ENCODE data around the gene TGFBR3.

Gene TGFBR3

DNA sequence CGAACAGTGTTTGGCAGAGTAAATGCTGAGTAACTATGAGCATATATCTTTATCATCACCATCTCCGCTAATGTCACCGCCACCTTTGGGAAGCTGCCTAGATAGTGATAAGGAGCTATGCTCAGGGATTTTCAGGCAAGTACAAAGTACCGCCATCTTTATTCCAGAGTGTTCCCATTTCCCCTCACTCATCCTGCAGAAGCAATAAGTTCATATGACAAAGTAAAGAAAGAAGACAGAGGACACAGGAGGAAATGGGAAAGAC lies 89.6 kb downstream of the TGFBR3 start:
- no peak for DNase-seq

DNA sequence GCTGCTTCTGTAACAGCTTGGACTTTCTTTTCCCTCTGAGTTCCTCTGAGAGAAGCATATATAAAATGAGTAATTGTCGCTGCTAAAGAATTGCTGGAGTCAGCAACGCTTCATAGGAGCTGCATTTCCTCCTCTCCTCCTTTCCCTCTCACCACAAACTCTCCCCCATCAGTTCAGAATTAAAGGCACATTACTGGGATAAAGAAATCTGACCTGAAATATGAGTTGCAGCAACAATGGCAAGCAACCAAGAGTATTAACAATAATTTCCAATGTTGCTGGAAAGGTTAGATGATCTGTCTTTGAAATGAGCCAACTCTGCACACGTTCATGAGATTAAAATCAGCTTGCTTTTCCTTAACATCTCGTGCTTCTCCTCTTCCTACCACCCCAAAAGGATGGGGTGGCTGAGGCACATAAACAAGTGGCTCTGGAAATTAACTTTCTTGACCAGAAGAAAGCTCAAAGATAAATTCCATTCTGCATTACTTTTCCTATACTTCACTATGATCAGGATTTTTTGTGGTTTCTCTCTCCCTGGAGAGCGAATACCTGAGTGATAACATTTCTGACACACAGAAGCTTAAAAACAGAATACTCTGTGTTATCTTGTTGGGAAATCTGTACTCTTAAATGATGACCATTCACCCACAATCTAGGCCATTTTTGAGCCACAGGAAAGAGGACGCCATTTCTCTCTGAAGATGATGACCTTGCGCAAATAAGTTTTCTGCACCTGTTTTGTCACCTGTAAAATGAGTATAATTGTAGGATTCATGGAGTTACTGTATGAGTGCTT lies 90.2 kb downstream of the TGFBR3 start:
- DNase-seq: no peak

DNA sequence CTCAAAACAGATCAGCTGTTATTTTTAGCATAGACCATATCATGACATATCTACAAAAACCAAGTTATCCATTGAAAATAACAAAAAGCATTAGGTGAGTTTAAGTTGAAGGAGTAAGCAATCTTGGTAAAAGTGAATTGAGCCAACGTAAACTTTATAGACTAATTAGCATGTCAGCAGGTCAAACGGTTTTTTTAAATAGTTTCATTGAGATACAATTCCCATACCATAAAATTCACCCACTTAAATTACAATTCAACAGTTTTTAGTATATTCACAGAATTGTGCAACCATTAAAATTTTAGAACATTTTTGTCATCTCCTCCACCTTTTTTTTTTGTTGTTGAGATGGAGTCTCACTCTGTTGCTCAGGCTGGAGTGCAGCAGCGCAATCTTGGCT lies 92.1 kb downstream of the TGFBR3 start:
- DNase-seq: no peak

DNA sequence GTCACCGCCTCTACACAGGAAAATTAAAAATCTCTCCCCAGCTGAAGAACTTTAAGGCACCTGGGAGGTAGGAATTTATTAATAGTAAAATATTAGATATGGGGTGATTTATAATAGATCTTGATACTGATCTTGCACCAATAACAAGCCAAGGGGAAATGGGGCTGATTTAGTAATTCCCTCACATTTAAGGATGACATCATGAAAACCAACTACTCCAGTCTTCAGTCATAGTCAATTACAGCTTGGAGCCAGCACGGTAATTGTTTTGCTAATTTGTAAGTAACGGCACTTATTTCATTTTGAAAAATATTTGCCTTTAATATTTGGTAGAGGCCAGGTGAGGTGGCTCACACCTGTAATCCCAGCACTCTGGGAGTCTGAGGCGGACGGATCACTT lies 92.8 kb downstream of the TGFBR3 start:
- no peak for DNase-seq

DNA sequence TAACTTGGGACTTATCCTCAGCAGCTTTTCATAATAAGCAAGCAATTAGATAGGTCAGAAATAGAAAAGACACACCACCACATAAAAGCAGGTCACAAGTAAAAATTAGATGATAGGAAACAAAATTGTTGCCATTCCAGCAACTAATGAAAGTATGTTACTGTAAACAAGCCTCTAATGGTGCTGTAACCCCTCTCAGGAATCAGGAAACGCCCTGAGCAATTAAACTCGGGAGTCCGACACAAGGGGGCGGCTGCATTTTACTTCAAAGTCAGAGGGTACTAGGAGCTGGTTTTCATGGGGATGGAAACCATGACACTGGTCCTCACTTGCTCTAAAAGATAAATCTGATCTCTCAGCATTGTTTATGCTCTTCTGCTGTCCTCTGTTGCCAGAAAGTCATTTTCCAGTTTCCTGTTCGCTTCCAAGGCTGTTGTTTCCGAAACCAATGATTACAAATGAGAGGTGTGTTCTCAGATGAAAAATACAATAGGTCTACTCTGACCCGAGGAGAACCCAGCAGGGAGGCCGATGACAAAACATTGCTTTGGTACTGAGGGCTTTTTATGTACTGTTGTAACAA lies 93.4 kb downstream of the TGFBR3 start:
- DNase-seq: peak; percentile 63

DNA sequence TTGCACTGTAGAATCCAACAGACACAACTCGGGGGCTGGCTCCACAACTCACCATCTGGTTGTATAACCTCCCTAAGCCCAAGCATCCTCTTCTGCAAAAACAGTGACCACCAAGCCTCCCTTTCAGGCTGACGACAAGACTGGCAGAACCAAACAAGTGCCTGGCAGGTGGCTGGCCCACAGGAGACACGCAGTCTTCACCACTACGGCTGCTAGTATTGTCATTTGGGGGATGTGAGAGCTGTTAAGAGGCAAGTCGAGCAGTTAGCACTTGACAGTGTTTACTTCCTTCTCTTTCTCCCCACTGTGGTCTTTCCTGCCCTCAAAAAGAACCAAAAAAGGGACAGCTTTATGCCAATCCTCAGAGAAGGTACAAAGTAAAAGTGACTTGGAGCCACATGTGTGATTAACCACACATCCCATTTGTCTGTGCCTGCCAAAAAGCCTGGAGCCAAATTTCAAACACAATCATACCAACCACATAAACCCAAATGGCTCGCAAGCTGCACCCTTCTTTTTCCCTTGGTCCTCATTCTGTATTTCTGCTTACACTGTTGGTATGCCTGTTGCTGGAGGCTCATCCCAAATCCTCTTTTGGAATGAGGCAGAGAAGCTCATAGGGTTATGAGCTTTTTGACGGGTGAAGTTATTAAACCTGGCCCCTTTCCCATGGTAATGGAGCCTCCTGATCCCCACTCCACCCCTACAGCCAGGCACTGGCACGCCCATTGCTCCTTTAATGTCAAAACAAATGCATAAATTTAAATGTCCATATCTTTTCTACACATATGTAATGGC lies 94.1 kb downstream of the TGFBR3 start:
- DNase-seq: no peak

DNA sequence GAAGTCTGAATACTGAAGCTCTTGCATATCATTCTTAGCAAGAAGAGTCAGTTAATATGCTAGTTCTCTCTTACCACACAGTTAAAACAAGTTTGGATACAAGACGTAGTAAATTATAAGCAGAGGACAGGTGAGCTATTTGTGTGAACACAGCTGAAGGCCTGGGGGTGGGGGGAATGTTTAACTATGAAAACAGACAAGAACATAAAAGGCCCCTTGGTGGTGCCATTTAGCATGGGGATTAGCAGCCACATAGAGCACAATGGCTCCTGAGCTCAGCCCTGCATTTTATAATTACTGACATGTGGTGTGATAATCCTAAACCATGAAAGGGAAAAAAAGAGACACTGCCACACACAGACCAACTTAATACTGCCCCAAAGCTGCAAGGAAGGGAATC lies 94.8 kb downstream of the TGFBR3 start:
- DNase-seq: peak; percentile 71

DNA sequence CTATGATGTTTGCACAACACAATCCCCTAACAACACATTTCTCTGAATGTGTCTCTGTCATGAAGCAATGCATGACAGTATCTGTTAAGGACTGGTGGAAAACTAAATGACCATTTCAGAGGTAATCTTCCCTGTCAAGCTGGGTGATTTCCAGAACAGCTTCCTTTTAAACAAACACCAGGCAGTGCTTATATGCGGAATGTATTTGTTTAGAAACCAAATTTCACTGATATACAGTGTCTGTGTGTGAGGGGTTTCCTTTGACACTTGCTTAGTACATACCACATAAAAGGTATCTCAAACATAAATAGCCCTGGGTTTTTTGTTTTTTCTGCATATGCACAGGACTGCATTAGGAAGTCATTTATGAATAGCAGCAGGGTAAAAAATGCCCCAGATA lies 95.6 kb downstream of the TGFBR3 start:
- DNase-seq: peak; percentile 12

DNA sequence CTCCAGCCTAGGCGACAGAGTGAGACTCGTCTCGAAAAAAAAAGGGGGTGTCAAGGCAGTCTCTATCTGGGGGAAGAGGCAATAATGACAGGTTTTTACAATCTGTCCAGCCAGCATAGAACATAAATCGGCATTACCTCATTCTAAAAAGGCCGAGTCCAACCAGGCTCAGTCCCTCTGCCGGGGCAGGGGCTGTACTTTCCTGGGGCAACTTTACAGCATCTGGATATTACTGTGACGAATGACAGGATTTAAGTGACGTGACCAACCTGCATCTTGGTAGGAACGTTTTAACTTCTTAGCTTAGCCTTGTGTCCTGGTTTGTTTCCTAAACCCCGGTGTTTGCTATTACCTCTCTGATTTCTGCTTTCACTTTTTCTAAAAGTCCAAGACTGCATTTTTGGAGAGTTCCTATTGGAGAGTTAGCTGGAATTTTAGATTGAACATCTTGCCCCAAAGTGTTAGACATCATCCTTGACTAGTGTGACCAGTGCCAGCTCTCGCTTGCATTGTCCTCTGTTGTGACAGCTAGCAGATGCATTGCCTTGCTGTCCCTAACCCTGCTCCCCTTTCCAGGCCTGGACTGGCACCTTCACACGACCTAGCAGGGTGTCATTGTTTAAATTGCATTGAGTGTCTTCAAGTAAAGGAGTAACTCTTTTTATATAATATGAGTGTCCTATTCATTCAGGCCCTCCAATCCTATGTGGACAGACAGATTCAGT lies 96.5 kb downstream of the TGFBR3 start:
- no peak for DNase-seq

DNA sequence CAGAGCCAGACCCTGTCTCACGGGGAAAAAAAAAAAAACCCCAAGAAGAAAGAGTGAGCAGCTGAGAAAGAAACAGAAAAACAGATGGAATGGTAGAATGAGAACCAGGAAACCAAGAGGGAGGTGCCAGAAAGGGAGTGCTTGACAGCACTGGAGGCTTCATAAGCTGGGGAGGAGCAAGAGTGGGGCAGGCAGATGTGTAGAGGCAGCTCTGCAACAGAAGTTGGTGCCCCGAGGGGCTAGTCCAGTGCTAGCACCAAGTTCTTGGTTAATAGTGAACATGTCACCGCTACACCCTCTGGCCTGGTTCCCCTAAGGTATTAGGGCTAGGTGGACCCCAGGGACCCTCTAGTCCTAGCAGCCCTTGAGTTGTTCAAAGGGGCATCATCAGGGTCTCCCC lies 98.0 kb downstream of the TGFBR3 start:
- no peak for DNase-seq

DNA sequence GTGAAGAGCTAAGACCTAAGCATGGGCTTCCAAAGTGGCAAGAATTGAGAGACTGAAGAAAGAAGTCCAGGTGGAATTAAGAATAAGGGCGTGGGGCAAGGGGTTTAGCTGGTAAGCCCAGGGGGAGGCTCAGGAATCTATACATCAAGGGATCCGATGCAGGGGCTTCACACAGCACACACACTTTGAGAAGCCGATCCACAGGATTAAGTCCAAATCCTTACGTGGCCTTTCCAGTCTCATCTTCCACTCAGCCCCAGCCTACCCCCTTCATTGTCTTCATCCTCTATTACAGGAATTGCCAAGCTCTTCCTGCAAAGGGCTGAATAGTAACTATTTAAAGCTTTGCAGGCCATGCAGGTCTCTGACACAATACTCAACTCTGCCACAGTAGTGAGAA lies 101.3 kb downstream of the TGFBR3 start:
- DNase-seq: no peak

DNA sequence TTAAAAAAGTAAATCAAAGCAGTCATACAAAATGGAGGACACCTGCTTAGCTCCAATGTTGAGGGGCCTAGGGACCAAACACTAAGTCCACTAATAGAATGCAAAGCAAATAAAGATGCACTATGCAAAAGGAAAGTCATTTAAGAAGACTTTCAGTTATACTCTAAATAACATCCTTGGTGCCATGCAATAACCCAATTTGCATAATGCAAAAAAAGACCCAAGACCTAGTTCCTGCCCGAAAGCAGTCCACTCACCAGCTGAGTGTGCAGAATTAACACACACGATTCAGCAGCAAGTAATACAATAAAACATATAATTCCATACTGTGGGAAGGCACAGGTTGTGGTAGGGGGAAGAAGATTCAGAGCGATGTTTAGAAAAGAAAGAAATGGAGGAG lies 101.8 kb downstream of the TGFBR3 start:
- no peak for DNase-seq

DNA sequence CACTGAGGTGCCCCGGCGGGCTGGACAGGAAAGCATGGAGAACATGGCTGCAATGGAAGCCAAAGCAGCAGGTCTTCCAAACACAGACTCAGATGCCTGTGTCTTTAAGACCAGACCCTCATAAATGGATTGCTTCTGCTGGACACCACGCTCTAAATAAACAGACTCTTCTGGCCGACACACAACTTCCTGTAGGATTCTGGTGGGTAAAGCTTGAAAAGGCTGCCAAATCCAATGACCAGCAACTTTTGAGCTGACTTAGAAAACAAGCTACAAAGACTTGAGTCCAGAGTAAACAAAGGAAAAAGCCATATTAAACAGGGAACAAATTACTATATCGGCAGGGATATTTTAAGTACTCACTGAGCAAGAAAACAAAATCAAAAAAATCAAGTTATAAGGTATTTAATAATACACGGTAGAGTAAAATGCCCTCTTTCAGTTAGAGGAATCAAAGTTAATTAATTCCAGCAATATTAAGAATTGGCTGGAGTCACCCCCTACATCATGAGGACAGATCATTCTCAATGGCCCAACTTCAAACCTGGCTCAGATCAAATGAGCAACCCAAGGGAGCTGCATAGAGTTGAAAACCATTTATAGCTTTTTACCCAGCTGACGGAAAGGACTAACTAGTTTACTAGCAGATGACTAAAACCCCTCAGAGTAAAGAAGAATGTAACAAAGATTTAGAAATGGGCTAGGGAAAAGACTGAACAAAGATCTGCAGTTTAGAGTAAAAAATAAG lies 102.4 kb downstream of the TGFBR3 start:
- no peak for DNase-seq

DNA sequence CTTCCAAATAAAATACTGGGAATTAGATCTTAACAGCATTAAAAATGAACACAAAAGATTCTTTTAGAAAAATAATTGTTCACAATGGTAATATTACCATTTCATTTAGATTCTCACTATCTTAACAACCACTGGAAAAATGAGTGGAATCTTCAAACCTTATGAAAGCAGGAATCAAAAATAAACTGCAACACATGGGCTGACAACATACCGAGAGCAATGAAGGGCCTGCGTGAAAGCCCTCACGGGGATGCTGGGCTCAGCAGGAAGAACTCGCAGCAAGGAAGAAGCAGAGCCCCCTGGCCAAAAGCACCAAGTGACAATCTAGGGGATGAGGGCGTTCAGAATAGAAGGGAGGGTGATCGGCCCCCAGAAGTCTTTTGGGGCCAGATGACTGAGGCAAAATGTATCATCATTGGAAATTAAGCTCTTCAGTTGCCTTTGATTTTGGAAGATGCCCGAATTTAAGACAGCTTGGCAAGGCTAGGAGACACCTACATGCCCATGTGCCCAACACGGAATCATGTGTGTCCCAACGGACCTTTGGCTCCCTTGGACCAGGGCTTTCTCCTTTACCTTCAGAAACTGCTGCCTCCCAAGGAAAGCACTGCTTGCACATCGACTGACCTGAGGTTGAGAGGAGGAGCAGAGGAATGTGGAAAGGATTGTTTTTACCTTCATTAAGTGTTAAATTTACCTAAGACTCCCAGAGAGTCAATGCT lies 103.9 kb downstream of the TGFBR3 start:
- no peak for DNase-seq

DNA sequence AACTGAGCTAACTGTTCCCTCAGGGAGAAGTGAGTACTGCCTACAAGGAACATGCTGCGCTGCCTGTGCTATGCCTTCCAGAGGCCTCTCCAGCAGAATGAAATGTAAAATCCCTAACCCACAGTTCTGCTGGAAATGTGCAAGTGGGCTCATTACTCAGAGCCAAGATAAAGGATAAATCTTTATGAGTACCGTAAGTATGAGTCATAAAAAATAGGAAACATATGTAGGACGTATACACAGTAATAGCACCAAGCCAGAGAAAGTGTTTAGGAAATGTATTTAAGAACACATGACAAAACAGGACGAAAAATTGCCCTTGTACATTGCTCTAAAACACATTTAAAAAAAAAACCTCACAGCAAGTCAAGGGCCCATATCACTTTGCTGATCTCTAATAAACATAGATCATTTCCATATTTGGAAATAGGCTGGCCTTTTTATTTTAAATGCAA lies 104.6 kb downstream of the TGFBR3 start:
- DNase-seq: no peak

DNA sequence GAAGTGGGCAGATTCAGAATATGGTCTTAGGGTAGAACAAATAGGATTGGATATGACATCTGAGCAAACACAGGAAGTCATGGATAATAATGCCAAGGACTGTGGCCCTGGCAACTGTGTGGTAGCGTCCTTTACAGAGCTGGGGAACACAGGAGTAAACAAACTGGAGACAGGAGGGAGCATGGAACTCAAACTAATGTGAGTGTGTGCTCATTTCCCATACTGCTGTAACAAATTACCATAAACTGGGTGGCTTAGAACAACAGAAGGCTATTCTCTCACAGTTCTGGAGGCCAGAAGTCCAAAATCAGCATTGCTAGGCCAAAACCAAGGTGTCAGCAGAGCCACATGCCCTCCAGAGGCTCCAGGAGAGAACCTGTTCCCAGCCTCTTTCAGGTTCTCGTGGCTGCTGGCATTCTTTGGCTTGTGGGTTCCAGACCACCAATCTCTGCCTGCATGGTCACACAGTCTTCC lies 106.4 kb downstream of the TGFBR3 start:
- no peak for DNase-seq

DNA sequence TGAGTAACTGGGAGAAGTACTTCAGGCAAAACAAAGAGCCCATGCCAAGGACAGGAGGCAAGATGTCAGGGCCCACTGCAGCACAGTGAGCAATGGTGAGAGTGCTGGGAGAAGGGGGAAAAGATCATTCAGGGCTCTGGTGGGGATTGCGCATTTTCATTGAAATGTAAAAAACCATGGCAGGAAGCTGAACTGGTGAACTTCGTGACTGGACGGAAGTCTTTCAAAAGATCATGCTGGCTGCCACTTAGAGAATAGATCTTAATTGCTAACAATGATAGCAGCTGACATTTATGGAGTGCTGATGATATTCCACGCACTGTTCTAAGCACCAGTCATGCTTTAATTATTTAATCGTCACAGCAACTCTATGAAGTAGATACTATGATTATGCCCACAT lies 107.0 kb downstream of the TGFBR3 start:
- no peak for DNase-seq

DNA sequence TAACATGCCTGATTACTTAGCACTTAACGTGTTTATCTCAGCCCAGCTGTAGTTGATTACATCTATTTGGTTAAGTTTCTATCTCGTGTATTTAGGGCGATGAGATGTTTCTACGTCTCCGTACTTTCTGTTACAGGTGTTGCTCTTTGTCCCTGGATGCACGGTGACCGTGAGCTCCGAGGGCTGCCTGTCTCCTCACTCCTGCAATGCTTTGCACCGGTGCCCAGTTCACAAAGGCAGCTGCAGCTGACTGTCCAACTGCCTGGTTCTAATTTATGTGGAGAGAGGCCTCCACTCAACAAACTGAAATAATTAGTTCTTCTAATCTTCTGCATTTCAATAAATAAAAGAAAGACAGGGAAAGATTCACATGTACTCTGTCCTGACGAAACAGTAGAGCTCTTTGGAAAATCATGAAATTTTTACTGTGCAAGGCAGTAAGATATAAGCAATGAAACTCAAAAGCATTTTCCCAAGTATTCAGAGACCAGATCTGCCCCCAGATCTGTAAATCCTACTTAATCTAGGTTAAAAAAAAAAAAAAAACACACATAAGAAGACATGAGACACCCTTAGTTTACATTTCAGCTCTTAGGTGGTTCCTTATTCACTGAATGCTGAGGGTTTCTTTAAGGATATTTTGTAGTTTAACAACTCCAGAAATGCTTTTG lies 108.2 kb downstream of the TGFBR3 start:
- peak; percentile 4 for DNase-seq

DNA sequence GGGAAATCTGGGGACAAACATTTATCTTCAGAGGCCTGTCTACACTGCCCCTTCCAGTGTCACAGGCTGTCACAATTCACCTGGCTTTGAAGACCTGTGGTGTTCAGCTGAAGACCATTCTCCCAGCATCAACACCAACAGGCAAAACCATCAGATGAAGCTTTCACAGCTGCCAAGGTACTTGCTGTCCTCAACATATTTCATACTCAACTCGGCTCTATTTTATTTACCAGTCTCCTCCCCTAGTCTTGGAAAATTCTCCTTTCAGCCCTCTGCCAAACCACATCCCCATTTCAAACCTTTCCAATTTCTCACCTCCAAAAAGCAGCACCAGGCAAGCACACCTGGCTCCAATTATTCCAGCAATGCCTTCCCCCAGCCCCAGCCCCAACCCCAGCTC lies 108.8 kb downstream of the TGFBR3 start:
- no peak for DNase-seq

DNA sequence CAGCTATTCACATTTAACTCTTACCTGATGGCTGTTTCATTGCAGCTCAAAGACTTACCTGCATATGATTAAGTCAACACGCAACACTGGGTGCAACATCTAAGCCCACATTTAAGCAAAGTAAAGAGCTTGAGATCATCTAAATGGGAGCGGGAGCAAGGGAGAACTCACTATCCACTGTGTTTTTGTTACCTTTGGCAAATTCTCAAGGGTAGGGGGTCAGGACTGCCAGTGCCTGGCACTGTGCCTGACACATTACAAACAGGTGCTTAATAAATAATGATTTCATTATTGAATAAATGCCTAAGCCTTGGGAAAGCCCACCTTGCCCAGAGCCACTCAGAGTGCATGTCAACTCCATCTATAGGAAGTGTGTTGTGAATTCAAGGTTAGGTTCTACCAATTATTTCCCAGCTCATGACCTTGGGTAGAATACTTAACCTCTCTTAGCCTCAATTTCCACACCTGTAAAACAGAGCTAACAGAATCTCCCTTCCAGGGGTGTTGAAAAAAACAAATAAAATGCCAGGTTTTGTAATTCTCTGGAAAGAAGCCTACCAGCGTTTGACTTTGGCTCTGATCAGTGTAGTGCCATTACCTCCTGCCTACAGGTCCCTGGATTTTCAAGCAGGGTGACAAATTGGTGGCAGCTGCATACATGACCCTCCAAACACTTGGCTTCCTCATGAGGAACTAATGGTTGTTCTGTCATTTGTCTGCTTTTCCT lies 109.7 kb downstream of the TGFBR3 start:
- no peak for DNase-seq

DNA sequence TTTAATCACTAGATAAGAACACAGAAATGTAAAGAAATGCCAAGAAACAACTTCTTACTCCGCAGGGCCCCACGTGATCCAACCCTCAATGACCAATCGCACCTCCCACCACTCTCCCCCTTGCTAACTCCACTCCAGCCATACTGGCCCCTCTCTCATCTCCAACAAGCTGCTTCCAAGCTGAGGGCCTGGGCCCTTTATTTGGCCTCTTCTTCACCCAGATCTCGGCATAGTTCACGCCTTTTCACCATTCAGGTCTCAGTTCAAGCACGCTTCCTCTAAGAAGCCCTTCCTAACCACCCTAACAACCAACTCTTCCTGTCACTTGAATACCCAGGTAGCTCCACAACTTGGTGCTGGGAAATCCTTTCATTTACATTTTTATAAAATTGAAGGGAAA lies 110.7 kb downstream of the TGFBR3 start:
- no peak for DNase-seq

Data from NCI-H748 treated with DMSO at 0.1 percent for 48 hours (cell line).